ENCODE measurements around the gene XRRA1.

GRCh38 chr11:74925281-74925680 lies 23.6 kb downstream of the XRRA1 start:
- TF ChIP-seq POLR2A (IDR thresholded peaks at IDR 0.05; ENCODE audit: low read length) (no peak), GATA1 (IDR thresholded peaks at IDR 0.05; ENCODE audit: low read depth, low read length) (no peak)
